ENCODE data around the gene SLIT3. TPM values are rescaled to one million over a fixed set of nuclear protein-coding genes. Genes with fewer than 3 reads are reported as not detected.

Gene SLIT3
- total RNA-seq, 1 donor from 2014 or later: 16.6 TPM

- intact Hi-C loops (cut with DNase I): no loop called here
- DNase-seq (ENCODE audit: low spot score): no peak
These were observed 338.6 kb downstream of the SLIT3 start for GRCh38 chr5:168962306-168962705.

GRCh38 chr5:168961681-168962080 lies 339.3 kb downstream of the SLIT3 start:
- no peak for DNase-seq (ENCODE audit: low spot score)
- intact Hi-C loops (cut with DNase I): no loop called here

GRCh38 chr5:168960497-168960896 lies 340.4 kb downstream of the SLIT3 start:
- no peak for DNase-seq (ENCODE audit: low spot score)
- intact Hi-C loops (cut with DNase I): no loop called here

- no peak for DNase-seq (ENCODE audit: low spot score)
- intact Hi-C loops (cut with DNase I): no loop called here
These were observed 347.6 kb downstream of the SLIT3 start for GRCh38 chr5:168953351-168953750.

- DNase-seq (ENCODE audit: low spot score): no peak
- intact Hi-C loops (cut with DNase I): no loop called here
These were observed 348.7 kb downstream of the SLIT3 start for GRCh38 chr5:168952196-168952595.

GRCh38 chr5:168951769-168952168 lies 349.2 kb downstream of the SLIT3 start:
- intact Hi-C loops (cut with DNase I): no loop called here
- no peak for DNase-seq (ENCODE audit: low spot score)

GRCh38 chr5:168951356-168951755 lies 349.6 kb downstream of the SLIT3 start:
- intact Hi-C loops (cut with DNase I): no loop called here
- DNase-seq (ENCODE audit: low spot score): no peak

- intact Hi-C loops (cut with DNase I): no loop called here
- DNase-seq (ENCODE audit: low spot score): no peak
These were observed 350.5 kb downstream of the SLIT3 start for GRCh38 chr5:168950241-168950951.

- DNase-seq (ENCODE audit: low spot score): no peak
- intact Hi-C loops (cut with DNase I): loop anchor here (5.0 kb wide), 1 partner anchor 241 kb away; no protein-coding TSS in a partner anchor
These were observed 352.2 kb downstream of the SLIT3 start for GRCh38 chr5:168948746-168949145.

GRCh38 chr5:168947212-168947868 lies 353.6 kb downstream of the SLIT3 start:
- DNase-seq (ENCODE audit: low spot score): no peak
- intact Hi-C loops (cut with DNase I): loop anchor here (5.0 kb wide), 1 partner anchor 240 kb away; no protein-coding TSS in a partner anchor

GRCh38 chr5:168946363-168946762 lies 354.6 kb downstream of the SLIT3 start:
- intact Hi-C loops (cut with DNase I): loop anchor here (5.0 kb wide), 1 partner anchor 239 kb away; no protein-coding TSS in a partner anchor
- no peak for DNase-seq (ENCODE audit: low spot score)

GRCh38 chr5:168944004-168944403 lies 356.9 kb downstream of the SLIT3 start:
- intact Hi-C loops (cut with DNase I): no loop called here
- DNase-seq (ENCODE audit: low spot score): no peak

- DNase-seq (ENCODE audit: low spot score): no peak
- intact Hi-C loops (cut with DNase I): no loop called here
These were observed 357.7 kb downstream of the SLIT3 start for GRCh38 chr5:168943091-168943884.

- DNase-seq (ENCODE audit: low spot score): no peak
- intact Hi-C loops (cut with DNase I): no loop called here
These were observed 359.0 kb downstream of the SLIT3 start for GRCh38 chr5:168941901-168942300.

GRCh38 chr5:168940712-168941111 lies 360.2 kb downstream of the SLIT3 start:
- intact Hi-C loops (cut with DNase I): no loop called here
- no peak for DNase-seq (ENCODE audit: low spot score)

- intact Hi-C loops (cut with DNase I): no loop called here
- no peak for DNase-seq (ENCODE audit: low spot score)
These were observed 360.9 kb downstream of the SLIT3 start for GRCh38 chr5:168939887-168940544.

GRCh38 chr5:168939156-168939800 lies 361.7 kb downstream of the SLIT3 start:
- DNase-seq (ENCODE audit: low spot score): no peak
- intact Hi-C loops (cut with DNase I): no loop called here

GRCh38 chr5:168936511-168936910 lies 364.4 kb downstream of the SLIT3 start:
- DNase-seq (ENCODE audit: low spot score): no peak
- intact Hi-C loops (cut with DNase I): no loop called here

- DNase-seq (ENCODE audit: low spot score): no peak
- intact Hi-C loops (cut with DNase I): no loop called here
These were observed 365.8 kb downstream of the SLIT3 start for GRCh38 chr5:168935183-168935582.

Measured in cardiac septum (tissue), 1 donor.